ENCODE measurements around the gene COL4A2. TPM values are rescaled to one million over a fixed set of nuclear protein-coding genes. Genes with fewer than 3 reads are reported as not detected.

The COL4A2 gene
- total and polyA plus RNA-seq, 12 donors, result 70.9 to 1,589 (median 171) TPM

- no peak overlapping the region for H3K4me3 ChIP-seq
These were observed 43.0 kb downstream of the COL4A2 start for GRCh38 chr13:110350049-110350448.

GRCh38 chr13:110350509-110350908 lies 43.4 kb downstream of the COL4A2 start:
- no peak for DNase-seq
- Histone ChIP-seq H3K9me3 (replicated peaks in 1 of 3) (no peaks in the 10 kb centered on the region), H3K4me3 (no peak overlapping the region), H3K27me3 (no peaks in the 10 kb centered on the region), H3K27ac (no peak overlapping the region), H3K4me1 (replicated peaks in 1 of 2) (peaks cover 0 to 23% of the 10 kb centered on the region in 2 donors), H3K36me3 (replicated peaks in 1 of 2) (no peaks in the 10 kb centered on the region)
- no peak for TF ChIP-seq POLR2A (IDR thresholded peaks at IDR 0.05)
- no peak for TF ChIP-seq CTCF (IDR thresholded peaks at IDR 0.05)
- 83 to 93% (median 91%) methylated on average over 3 of the region's 3 CpGs for WGBS, 4 donors
- intact Hi-C loops (cut with DNase I), result no loop called here

More at GRCh38 chr13:110350049-110350448, 43.0 kb downstream of the COL4A2 start:
- Histone ChIP-seq H3K27ac (no peak overlapping the region), H3K9me3 (replicated peaks in 1 of 3) (no peaks in the 10 kb centered on the region), H3K36me3 (replicated peaks in 1 of 2) (no peaks in the 10 kb centered on the region), H3K27me3 (no peaks in the 10 kb centered on the region), H3K4me1 (replicated peaks in 1 of 2) (peaks cover 0 to 23% of the 10 kb centered on the region in 2 donors)
- DNase-seq, result no peak
- WGBS, 4 donors, result 90 to 96% (median 95%) methylated on average over 1 of the region's 1 CpG
- intact Hi-C loops (cut with DNase I), result no loop called here
- TF ChIP-seq CTCF (IDR thresholded peaks at IDR 0.05), result no peak
- no peak for TF ChIP-seq POLR2A (IDR thresholded peaks at IDR 0.05)

- H3K9me3 ChIP-seq (replicated peaks in 1 of 3), result no peaks in the 10 kb centered on the region
- H3K27ac ChIP-seq, result no peak overlapping the region
- DNase-seq, result no peak
- TF ChIP-seq CTCF (IDR thresholded peaks at IDR 0.05) (no peak), POLR2A (IDR thresholded peaks at IDR 0.05) (no peak)
- 92 to 96% (median 94%) methylated on average over 6 of the region's 6 CpGs for WGBS, 4 donors
- no peak overlapping the region for H3K4me3 ChIP-seq
- intact Hi-C loops (cut with DNase I), result no loop called here
- H3K27me3 ChIP-seq, result no peaks in the 10 kb centered on the region
- H3K4me1 ChIP-seq (replicated peaks in 1 of 2), result peaks cover 0 to 23% of the 10 kb centered on the region in 2 donors
- H3K36me3 ChIP-seq (replicated peaks in 1 of 2), result no peaks in the 10 kb centered on the region
These were observed 44.7 kb downstream of the COL4A2 start for GRCh38 chr13:110351636-110352420.

GRCh38 chr13:110352735-110353134 lies 45.7 kb downstream of the COL4A2 start:
- H3K27ac ChIP-seq, result no peak overlapping the region
- no peaks in the 10 kb centered on the region for H3K36me3 ChIP-seq (replicated peaks in 1 of 2)
- intact Hi-C loops (cut with DNase I), result no loop called here
- 74 to 88% (median 83%) methylated on average over 8 of the region's 8 CpGs; no CpG with 5 or more reads in 1 of the 4 donors for WGBS, 4 donors
- no peaks in the 10 kb centered on the region for H3K9me3 ChIP-seq (replicated peaks in 1 of 3)
- DNase-seq, result no peak
- H3K4me1 ChIP-seq (replicated peaks in 1 of 2), result peaks cover 0 to 15% of the 10 kb centered on the region in 2 donors
- H3K4me3 ChIP-seq, result no peak overlapping the region
- H3K27me3 ChIP-seq, result no peaks in the 10 kb centered on the region
- TF ChIP-seq CTCF (IDR thresholded peaks at IDR 0.05) (no peak), POLR2A (IDR thresholded peaks at IDR 0.05) (no peak)
